Measurements from ENCODE around the gene DNER. TPM values are rescaled to one million over a fixed set of nuclear protein-coding genes. Genes with fewer than 3 reads are reported as not detected.

Gene DNER
- total RNA-seq, 3 donors from 2014 or later: 1.3 to 2.6 (median 1.6) TPM

GRCh38 chr2:229636571-229636970 is 77.8 kb downstream of the DNER start:
- intact Hi-C loops (cut with DNase I; ENCODE audit: low total_unique reads): no loop called here
- H3K27ac ChIP-seq: no peak overlapping the region

GRCh38 chr2:229635371-229635680 is 79.0 kb downstream of the DNER start:
- DNase-seq (ENCODE audit: low spot score in 2 of 2): no peak
- H3K4me3 ChIP-seq: no peak overlapping the region
- H3K27ac ChIP-seq: no peak overlapping the region
- H3K27me3 ChIP-seq: no peaks in the 10 kb centered on the region
- no peaks in the 10 kb centered on the region for H3K4me1 ChIP-seq
- H3K36me3 ChIP-seq: no peaks in the 10 kb centered on the region
- intact Hi-C loops (cut with DNase I; ENCODE audit: low total_unique reads): no loop called here
- TF ChIP-seq, protein P1, sequence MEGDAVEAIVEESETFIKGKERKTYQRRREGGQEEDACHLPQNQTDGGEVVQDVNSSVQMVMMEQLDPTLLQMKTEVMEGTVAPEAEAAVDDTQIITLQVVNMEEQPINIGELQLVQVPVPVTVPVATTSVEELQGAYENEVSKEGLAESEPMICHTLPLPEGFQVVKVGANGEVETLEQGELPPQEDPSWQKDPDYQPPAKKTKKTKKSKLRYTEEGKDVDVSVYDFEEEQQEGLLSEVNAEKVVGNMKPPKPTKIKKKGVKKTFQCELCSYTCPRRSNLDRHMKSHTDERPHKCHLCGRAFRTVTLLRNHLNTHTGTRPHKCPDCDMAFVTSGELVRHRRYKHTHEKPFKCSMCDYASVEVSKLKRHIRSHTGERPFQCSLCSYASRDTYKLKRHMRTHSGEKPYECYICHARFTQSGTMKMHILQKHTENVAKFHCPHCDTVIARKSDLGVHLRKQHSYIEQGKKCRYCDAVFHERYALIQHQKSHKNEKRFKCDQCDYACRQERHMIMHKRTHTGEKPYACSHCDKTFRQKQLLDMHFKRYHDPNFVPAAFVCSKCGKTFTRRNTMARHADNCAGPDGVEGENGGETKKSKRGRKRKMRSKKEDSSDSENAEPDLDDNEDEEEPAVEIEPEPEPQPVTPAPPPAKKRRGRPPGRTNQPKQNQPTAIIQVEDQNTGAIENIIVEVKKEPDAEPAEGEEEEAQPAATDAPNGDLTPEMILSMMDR (IDR thresholded peaks at IDR 0.05): no peak
- TF ChIP-seq POLR2AphosphoS5 (IDR thresholded peaks at IDR 0.05) (no peak), POLR2A (IDR thresholded peaks at IDR 0.05) (no peak)
- H3K9me3 ChIP-seq: no peaks in the 10 kb centered on the region

More at GRCh38 chr2:229636571-229636970, 77.8 kb downstream of the DNER start:
- Histone ChIP-seq H3K27me3 (no peaks in the 10 kb centered on the region), H3K4me3 (no peak overlapping the region), H3K36me3 (no peaks in the 10 kb centered on the region), H3K9me3 (no peaks in the 10 kb centered on the region), H3K4me1 (no peaks in the 10 kb centered on the region)
- TF ChIP-seq, protein P1 (IDR thresholded peaks at IDR 0.05): no peak
- TF ChIP-seq POLR2AphosphoS5 (IDR thresholded peaks at IDR 0.05) (no peak), POLR2A (IDR thresholded peaks at IDR 0.05) (no peak)
- DNase-seq (ENCODE audit: low spot score in 2 of 2): no peak

DNA sequence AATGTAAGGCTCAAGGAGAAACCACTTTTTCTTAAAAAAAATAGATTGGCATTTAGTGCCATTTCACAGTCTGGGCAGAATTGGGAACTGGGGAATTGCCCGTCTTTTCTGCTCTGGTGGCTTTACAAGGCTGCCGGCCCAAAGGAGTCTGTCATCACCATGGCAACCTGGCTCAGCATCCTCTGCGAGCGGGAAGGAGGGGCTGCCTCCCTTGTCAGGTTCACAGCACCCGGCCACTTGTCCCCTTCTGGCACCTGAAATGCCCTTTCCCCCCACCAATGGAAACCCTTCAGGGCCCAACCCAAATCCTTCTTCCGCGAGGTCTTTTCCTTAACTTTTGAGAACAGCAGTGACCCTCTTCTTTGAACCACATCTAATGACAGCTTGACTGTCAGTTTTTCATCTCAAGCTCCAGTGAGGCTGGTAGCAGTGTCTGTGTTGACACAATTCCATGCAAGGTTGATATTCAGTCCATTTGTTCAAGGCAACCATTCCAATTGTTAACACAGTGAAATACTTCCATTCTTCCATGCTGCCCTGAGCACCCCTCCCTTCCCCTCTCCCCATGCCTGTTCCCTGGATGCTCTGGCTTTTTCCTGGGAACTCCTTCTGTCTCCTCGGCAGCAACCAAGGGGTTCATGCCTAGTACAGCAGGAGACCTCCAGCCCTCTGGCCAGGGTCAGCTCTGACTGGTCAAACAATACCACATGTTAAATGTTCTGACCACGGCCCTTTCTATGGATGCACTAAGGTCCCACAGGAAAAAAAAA is 79.6 kb downstream of the DNER start:
- Histone ChIP-seq H3K36me3 (no peaks in the 10 kb centered on the region), H3K9me3 (no peaks in the 10 kb centered on the region), H3K4me1 (no peaks in the 10 kb centered on the region), H3K27ac (no peak overlapping the region), H3K4me3 (no peak overlapping the region), H3K27me3 (no peaks in the 10 kb centered on the region)
- intact Hi-C loops (cut with DNase I; ENCODE audit: low total_unique reads): no loop called here
- no peak for TF ChIP-seq POLR2A (IDR thresholded peaks at IDR 0.05)
- TF ChIP-seq, protein P1 (IDR thresholded peaks at IDR 0.05): no peak
- TF ChIP-seq POLR2AphosphoS5 (IDR thresholded peaks at IDR 0.05): no peak
- DNase-seq (ENCODE audit: low spot score in 2 of 2): no peak

GRCh38 chr2:229633556-229633955 is 80.8 kb downstream of the DNER start:
- H3K27ac ChIP-seq: no peak overlapping the region
- H3K36me3 ChIP-seq: no peaks in the 10 kb centered on the region
- TF ChIP-seq POLR2AphosphoS5 (IDR thresholded peaks at IDR 0.05) (no peak), POLR2A (IDR thresholded peaks at IDR 0.05) (no peak)
- TF ChIP-seq, protein P1 (IDR thresholded peaks at IDR 0.05): no peak
- no peaks in the 10 kb centered on the region for H3K9me3 ChIP-seq
- H3K4me3 ChIP-seq: no peak overlapping the region
- intact Hi-C loops (cut with DNase I; ENCODE audit: low total_unique reads): no loop called here
- no peaks in the 10 kb centered on the region for H3K27me3 ChIP-seq
- no peaks in the 10 kb centered on the region for H3K4me1 ChIP-seq
- DNase-seq (ENCODE audit: low spot score in 2 of 2): no peak

DNA sequence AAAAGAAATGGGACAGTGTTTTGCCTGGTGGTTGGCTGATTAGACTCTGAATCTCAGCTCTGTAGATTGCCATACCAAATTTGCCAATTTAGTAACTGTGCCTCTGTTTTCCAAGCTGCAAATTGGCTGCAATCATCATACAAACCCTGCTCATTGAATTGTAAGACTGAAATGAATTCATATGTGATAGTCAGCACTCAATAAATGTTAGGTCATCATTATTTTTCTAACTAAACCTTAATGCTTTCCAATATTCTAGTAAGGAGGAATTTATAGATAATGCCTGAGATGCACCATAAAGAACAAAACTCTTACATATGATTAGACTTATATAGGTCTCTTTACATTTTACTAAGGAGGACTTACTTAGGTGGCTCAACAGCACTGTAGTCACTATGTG is 85.3 kb downstream of the DNER start:
- H3K36me3 ChIP-seq: no peaks in the 10 kb centered on the region
- no peaks in the 10 kb centered on the region for H3K9me3 ChIP-seq
- no peak for DNase-seq (ENCODE audit: low spot score in 2 of 2)
- H3K27me3 ChIP-seq: no peaks in the 10 kb centered on the region
- H3K4me3 ChIP-seq: no peak overlapping the region
- TF ChIP-seq, protein P1 (IDR thresholded peaks at IDR 0.05): no peak
- TF ChIP-seq POLR2AphosphoS5 (IDR thresholded peaks at IDR 0.05) (no peak), POLR2A (IDR thresholded peaks at IDR 0.05) (no peak)
- no peak overlapping the region for H3K27ac ChIP-seq
- intact Hi-C loops (cut with DNase I; ENCODE audit: low total_unique reads): no loop called here
- H3K4me1 ChIP-seq: no peaks in the 10 kb centered on the region

Measured in breast epithelium (tissue), 4 donors.